ENCODE results near the gene L1CAM.

L1CAM gene

GRCh38 chrX:153878969-153879653, 6.9 kb downstream of the L1CAM start:
- no peak for DNase-seq

GRCh38 chrX:153878345-153878744, 7.6 kb downstream of the L1CAM start:
- no peak for DNase-seq

- DNase-seq, result no peak
Measured at GRCh38 chrX:153877571-153878261, 8.3 kb downstream of the L1CAM start.

GRCh38 chrX:153876112-153876491, 9.9 kb downstream of the L1CAM start:
- DNase-seq, result no peak

- DNase-seq, result peak in 44 of 51 donors; percentile 3 to 67 (median 20)
Measured at GRCh38 chrX:153875391-153876111, 10.4 kb downstream of the L1CAM start.

- DNase-seq, result no peak
Measured at GRCh38 chrX:153874366-153875125, 11.4 kb downstream of the L1CAM start.

GRCh38 chrX:153874085-153874365, 11.9 kb downstream of the L1CAM start:
- DNase-seq, result no peak

- peak in 1 of 51 donors; percentile 9 for DNase-seq
Measured at GRCh38 chrX:153873282-153874084, 12.5 kb downstream of the L1CAM start.

GRCh38 chrX:153871946-153872878, 13.8 kb downstream of the L1CAM start:
- peak in 1 of 51 donors; percentile 16 for DNase-seq

- no peak for DNase-seq
Measured at GRCh38 chrX:153871451-153871850, 14.5 kb downstream of the L1CAM start.

GRCh38 chrX:153870791-153871360, 15.1 kb downstream of the L1CAM start:
- DNase-seq, result no peak

- no peak for DNase-seq
Measured at GRCh38 chrX:153870288-153870690, 15.7 kb downstream of the L1CAM start.

- DNase-seq, result no peak
Measured at GRCh38 chrX:153869473-153870287, 16.3 kb downstream of the L1CAM start.

- DNase-seq, result no peak
Measured at GRCh38 chrX:153868576-153869472, 17.1 kb downstream of the L1CAM start.

- no peak for DNase-seq
Measured at GRCh38 chrX:153867671-153868070, 18.3 kb downstream of the L1CAM start.

GRCh38 chrX:153867139-153867538, 18.8 kb downstream of the L1CAM start:
- no peak for DNase-seq

GRCh38 chrX:153866302-153867019, 19.5 kb downstream of the L1CAM start:
- no peak for DNase-seq

Data from hypothalamus (tissue), 51 donors.